Glutamatergic neuron (in vitro differentiated cells): ENCODE data around the gene ZNF574. TPM values are rescaled to one million over a fixed set of nuclear protein-coding genes. Genes with fewer than 3 reads are reported as not detected.

ENCODE experiments used
- DNase-seq: peaks from one replicate; pipeline ENCODE4 v3.0.0; 2022
- H3K27ac Mint-ChIP-seq: one replicate; pipeline ENCODE4 v1.8.0; 2020; ENCODE audit warnings: mild to moderate bottlenecking, mixed read lengths, inconsistent platforms; ENCODE audit not compliant: unreplicated experiment
- H3K27me3 Mint-ChIP-seq: one replicate; pipeline ENCODE4 v1.8.0; 2020; ENCODE audit warnings: mild to moderate bottlenecking, moderate library complexity, mixed read lengths, inconsistent platforms; ENCODE audit not compliant: unreplicated experiment
- H3K36me3 Mint-ChIP-seq: one replicate; pipeline ENCODE4 v1.8.0; 2020; ENCODE audit warnings: mild to moderate bottlenecking, mixed read lengths, inconsistent platforms; ENCODE audit not compliant: unreplicated experiment
- H3K4me1 Mint-ChIP-seq: one replicate; pipeline ENCODE4 v1.8.0; 2020; ENCODE audit warnings: mild to moderate bottlenecking, low read depth, mixed read lengths, inconsistent platforms; ENCODE audit not compliant: unreplicated experiment
- H3K4me3 Mint-ChIP-seq: one replicate; pipeline ENCODE4 v1.8.0; 2020; ENCODE audit warnings: mild to moderate bottlenecking, mixed read lengths, inconsistent platforms; ENCODE audit not compliant: unreplicated experiment
- H3K9me3 Mint-ChIP-seq: one replicate; pipeline ENCODE4 v1.8.0; 2020; ENCODE audit warnings: mild to moderate bottlenecking, moderate library complexity, mixed read lengths, inconsistent platforms; ENCODE audit not compliant: unreplicated experiment
- total RNA-seq: library from RNA; stranded (reverse); fragmentation: NEBNext Ultra II Directional; extraction: Animal tissue kit (Norgen Biotek cat#: 25700); gene quantifications from one replicate; pipeline ENCODE4 v1.2.1, GENCODE V29; 2021; ENCODE audit not compliant: unreplicated experiment
- TF ChIP-seq, protein P1 (sequence below): fragments of 200-600 bp; sonication (generic); IDR thresholded peaks from one replicate; pipeline ENCODE4 v1.5.0; 2021; ENCODE audit not compliant: partially characterized antibody, unreplicated experiment

The ZNF574 gene
- total RNA-seq, 1 donor from 2014 or later, result 24.1 TPM

DNA sequence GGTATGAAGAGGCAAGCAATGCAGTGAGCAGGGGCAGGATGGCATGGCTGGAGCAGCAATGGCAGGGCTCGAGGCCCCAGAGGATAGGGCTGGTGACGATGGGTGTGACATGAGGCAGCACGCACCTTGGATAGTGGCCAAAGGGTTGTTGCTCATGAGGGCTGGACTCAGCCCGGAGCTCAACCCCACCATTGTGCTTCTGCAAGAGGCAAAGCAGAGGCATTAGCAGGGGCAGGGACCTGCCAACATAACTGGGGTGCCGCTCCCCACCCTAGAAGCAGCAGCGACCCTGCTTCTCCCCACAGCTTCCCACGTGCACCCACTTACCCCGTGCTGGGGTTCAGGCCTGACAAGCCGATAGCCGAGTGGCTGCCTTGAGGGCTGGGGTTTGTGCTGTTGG lies 15.8 kb downstream of the ZNF574 start:
- TF ChIP-seq, protein P1, sequence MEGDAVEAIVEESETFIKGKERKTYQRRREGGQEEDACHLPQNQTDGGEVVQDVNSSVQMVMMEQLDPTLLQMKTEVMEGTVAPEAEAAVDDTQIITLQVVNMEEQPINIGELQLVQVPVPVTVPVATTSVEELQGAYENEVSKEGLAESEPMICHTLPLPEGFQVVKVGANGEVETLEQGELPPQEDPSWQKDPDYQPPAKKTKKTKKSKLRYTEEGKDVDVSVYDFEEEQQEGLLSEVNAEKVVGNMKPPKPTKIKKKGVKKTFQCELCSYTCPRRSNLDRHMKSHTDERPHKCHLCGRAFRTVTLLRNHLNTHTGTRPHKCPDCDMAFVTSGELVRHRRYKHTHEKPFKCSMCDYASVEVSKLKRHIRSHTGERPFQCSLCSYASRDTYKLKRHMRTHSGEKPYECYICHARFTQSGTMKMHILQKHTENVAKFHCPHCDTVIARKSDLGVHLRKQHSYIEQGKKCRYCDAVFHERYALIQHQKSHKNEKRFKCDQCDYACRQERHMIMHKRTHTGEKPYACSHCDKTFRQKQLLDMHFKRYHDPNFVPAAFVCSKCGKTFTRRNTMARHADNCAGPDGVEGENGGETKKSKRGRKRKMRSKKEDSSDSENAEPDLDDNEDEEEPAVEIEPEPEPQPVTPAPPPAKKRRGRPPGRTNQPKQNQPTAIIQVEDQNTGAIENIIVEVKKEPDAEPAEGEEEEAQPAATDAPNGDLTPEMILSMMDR, result no peak
- peaks cover 4% of the 10 kb centered on the region for H3K27me3 Mint-ChIP-seq
- DNase-seq, result no peak
- H3K27ac Mint-ChIP-seq, result no peak overlapping the region
- H3K4me3 Mint-ChIP-seq, result no peak overlapping the region
- peaks cover 4% of the 10 kb centered on the region for H3K36me3 Mint-ChIP-seq
- peaks cover 6% of the 10 kb centered on the region for H3K9me3 Mint-ChIP-seq
- H3K4me1 Mint-ChIP-seq, result peaks cover 22% of the 10 kb centered on the region

DNA sequence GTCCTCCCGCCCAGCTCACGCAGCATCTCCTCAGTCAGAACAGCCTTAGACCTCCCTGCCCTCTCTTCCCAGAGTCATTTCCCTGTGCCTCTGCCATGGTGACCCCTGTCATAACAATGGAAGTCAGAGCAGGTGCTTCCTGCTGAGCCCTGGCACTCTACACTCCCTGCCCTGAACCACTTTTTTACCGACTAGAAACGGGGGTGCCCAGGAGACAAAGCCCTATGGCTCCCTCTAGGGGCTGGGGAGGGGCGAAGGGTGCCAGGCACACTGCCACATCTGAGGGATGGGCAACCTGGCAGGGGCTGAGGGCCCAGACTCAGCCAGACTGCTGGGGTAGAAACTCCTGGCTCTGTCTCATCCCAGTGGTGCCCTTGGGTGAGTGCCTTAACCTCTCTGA lies 16.4 kb downstream of the ZNF574 start:
- peaks cover 6% of the 10 kb centered on the region for H3K9me3 Mint-ChIP-seq
- peaks cover 4% of the 10 kb centered on the region for H3K27me3 Mint-ChIP-seq
- DNase-seq, result no peak
- peaks cover 4% of the 10 kb centered on the region for H3K36me3 Mint-ChIP-seq
- TF ChIP-seq, protein P1, result no peak
- peaks cover 19% of the 10 kb centered on the region for H3K4me1 Mint-ChIP-seq
- no peak overlapping the region for H3K4me3 Mint-ChIP-seq
- no peak overlapping the region for H3K27ac Mint-ChIP-seq

DNA sequence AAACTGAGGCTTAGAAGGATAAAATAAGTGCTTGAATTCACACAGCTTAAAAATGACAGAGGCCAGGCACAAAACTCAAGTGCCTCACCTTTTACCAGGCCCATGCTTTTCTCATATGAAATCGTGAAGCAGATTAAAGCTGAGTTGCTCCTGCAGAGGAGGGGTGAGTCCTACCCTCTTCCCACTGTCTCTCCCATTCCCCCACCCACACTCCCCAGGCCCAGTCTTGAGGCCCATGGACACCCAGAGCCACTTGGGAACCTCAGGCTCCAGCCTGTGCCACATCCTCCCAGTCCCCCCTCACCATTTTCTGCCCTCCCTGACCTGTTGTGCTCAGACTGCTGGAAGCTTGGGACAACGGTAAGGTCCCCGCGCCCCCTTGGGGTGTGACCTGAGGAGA lies 17.5 kb downstream of the ZNF574 start:
- peaks cover 4% of the 10 kb centered on the region for H3K36me3 Mint-ChIP-seq
- TF ChIP-seq, protein P1, result no peak
- H3K27ac Mint-ChIP-seq, result no peak overlapping the region
- DNase-seq, result no peak
- H3K4me1 Mint-ChIP-seq, result peaks cover 17% of the 10 kb centered on the region
- H3K9me3 Mint-ChIP-seq, result peaks cover 5% of the 10 kb centered on the region
- H3K4me3 Mint-ChIP-seq, result no peak overlapping the region
- peaks cover 2% of the 10 kb centered on the region for H3K27me3 Mint-ChIP-seq

- Mint-ChIP-seq H3K27me3 (peaks cover 2% of the 10 kb centered on the region), H3K4me1 (peaks cover 16% of the 10 kb centered on the region), H3K9me3 (peaks cover 4% of the 10 kb centered on the region), H3K36me3 (peaks cover 4% of the 10 kb centered on the region), H3K4me3 (no peak overlapping the region), H3K27ac (no peak overlapping the region)
- DNase-seq, result no peak
- TF ChIP-seq, protein P1, result no peak
These were observed 18.0 kb downstream of the ZNF574 start for GRCh38 chr19:42093926-42094325.

DNA sequence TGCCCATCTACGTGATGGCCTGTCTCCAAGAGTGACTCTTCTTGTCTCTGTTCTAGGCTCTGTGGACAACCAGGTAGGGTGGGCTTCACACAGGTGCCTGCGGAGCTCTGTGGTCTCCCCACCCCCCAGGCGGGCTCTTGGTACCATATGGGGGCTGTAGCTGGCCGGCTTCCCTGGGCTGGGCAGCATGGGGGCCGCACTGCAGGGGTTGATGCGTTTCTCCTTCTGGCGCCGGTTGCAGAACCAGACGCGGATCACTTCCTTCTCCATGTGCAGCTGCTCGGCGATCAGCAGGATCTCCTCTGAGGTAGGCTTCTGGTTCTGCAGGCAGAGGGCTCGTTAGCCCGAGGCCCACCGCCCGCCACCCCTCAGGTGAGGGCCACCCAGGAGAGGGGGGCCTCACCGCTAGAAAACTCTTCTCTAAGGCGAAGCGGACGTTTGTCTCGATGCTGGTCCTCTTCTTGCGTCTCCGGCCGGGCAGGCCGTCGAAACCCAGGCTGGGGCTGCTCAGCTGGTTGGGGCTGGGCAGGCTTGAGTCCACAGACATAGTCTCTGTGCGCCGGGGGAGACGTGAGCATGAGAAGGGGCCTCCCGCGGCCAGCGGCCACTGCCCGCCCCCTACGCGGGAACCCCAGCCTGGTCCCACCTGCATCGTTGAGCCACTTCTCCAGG lies 19.3 kb downstream of the ZNF574 start:
- Mint-ChIP-seq H3K27ac (no peak overlapping the region), H3K27me3 (peaks cover 2% of the 10 kb centered on the region), H3K4me3 (no peak overlapping the region), H3K9me3 (peaks cover 2% of the 10 kb centered on the region), H3K4me1 (peaks cover 12% of the 10 kb centered on the region), H3K36me3 (peaks cover 4% of the 10 kb centered on the region)
- TF ChIP-seq, protein P1, result no peak
- no peak for DNase-seq
